Dedifferentiated amniotic fluid mesenchymal stem cell (primary cell): ENCODE data around the gene ASXL2.
"Not testable (repeated sequence)": the region's sequence is repeated elsewhere in the genome, so short reads cannot be mapped to it uniquely, and the experiment has no call there.

Source experiments
- DNase-seq: peaks from one replicate; pipeline ENCODE4 v3.0.0-alpha.2; 2016; ENCODE audit errors: extremely low spot score

The ASXL2 gene

DNA sequence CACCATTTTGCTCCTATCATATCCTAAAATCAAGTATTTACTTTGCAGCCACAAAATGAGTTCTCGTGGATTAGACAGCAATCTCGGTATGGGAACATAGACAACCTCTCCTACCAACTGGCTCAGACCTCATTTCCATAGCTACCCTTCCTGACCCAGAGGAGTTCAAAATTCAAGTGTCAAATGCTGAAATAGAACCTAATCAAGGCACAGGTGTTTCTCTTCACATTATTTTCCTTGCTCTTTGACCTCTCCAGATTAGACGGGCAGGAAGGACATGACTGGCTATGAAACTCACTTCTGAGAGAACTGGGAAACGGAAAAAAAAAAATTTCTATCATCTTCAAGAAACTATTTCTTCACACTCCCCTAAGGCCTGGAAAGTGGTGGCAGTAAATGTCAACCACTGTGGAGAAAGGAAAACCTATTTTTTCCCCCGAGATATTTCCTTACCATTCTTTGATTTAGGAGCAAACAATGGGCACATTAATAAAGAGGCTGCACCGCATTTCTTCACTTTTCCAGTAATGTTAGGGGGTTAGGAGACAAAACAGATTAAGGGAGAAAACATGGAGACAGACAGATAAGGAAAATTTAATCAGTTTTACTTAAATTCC lies 141.3 kb downstream of the ASXL2 start:
- DNase-seq = no peak

DNA sequence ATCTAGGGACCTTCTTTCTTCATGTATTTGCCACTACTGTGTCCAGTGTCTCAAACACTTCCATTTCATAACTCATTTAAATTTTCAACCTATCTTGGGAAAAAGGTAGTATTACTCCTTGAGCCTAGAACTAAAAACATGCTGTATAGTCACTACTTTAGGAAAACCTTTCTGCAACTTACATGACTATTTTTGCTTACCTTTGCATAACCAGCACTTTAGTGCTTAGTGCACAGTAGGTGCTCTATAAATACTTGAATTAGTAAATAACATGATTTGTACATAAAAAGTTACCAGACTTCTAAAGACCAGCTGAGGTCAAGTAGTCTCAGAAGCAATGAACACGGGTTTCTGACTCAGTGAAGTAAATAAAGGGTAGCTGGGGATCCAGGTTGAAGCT lies 142.5 kb downstream of the ASXL2 start:
- no peak for DNase-seq

DNA sequence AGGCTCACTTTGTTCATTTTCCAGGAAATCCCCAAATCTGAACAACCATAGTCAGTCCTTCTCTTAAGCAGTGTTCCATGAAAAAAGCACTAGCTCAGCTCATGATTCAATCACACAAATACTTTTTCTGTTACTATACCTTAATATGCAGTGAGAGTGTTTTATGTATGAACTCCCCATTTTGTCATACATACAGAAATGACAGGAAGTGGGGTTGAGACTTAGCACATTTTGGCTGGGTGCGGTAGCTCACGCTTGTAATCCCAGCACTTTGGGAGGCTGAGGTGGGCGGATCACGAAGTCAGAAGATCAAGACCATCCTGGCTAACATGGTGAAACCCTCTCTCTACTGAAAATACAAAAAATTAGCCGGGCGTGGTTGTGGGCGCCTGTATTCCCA lies 149.7 kb downstream of the ASXL2 start:
- no peak for DNase-seq

DNA sequence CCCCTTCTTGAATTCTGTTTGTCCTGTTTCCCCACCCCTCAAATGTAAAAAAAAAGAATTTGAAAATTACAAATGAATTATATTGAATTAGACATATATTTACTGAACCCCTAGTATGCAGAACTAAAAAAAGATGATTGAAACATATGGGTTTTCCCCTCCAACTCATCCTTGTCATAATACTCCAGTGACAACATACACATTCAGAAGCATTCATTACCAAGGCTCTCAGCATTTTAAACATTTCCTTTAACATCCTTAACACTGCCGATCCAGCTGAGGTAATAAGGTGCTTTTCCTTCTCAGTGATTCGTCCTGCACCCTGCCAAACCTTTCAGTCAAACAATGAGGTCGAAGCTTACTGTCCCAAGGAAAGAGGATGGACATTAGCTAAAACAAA lies 151.8 kb downstream of the ASXL2 start:
- no peak for DNase-seq

DNA sequence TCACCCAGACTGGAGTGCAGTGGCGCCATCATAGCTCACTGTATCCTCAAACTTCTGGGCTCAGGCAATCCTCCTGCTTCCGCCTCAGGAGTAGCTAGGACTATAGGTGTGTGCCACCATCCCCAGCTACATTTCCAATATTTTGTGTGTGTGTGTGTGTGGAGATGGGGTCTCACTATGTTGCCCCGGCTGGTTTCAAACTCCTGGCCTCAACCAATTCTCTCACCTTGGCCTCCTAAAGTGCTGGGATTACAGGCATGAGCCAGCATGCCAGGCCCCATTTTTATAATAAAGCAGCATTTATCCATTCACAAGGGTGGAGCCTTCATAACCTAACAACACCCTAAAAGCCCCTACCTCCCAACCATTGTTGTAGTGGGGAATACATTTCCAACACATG lies 152.4 kb downstream of the ASXL2 start:
- no peak for DNase-seq

DNA sequence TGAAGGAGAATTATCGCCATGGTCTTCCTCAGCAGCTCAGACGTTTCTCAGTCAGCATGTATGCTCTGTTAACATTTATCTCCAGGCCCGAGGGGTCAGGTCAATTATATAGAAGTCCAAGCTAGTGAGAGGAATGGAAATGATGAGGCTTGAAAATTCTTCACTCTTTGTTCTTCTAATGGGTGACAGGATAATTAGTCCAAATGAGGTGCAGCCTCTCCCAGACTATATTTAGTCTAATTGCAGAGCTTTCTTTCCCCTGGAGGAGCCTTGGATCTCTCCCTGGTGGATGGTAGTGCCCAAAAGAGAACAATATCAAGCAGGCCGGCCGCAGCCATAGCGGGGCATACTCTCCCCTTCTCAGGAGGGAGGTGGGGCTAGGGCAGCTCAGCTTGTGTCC lies 153.5 kb downstream of the ASXL2 start:
- no peak for DNase-seq

DNA sequence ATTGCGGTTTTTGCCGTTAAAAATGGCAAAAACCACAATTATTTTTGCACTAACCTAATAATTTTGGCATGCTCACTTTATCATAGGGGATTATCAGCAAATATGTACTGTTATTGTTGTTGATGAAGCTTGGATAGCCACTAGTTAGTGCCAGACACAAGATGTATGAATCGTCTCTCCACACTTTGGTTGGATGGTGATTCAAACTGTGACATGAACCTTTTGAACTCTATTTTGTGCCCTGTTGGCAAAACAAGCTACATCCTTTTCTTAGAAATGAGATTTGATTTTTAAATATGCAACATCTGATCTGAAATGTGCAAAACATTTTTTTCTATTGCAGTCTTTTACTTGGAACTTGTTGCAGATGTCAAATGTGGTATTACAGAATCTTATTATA lies 156.1 kb downstream of the ASXL2 start:
- DNase-seq = no peak

DNA sequence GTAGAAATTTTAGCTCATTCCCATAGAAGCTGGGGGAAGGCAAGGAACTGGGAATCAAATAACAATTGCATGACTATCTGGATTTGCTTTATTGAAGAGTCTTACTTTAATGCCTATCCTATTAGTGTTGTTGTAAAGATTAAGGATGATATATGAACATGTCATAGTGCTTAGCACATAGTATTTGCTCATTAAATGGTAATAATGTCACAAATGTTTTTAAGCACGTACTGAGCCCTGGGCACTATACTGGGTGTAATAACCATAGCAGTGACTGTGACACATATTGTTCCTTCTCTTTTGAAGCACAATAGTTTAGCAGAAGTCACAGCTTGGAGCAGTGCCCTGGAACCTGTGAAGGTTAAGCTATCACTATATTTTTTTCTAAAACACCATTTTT lies 157.7 kb downstream of the ASXL2 start:
- no peak for DNase-seq

DNA sequence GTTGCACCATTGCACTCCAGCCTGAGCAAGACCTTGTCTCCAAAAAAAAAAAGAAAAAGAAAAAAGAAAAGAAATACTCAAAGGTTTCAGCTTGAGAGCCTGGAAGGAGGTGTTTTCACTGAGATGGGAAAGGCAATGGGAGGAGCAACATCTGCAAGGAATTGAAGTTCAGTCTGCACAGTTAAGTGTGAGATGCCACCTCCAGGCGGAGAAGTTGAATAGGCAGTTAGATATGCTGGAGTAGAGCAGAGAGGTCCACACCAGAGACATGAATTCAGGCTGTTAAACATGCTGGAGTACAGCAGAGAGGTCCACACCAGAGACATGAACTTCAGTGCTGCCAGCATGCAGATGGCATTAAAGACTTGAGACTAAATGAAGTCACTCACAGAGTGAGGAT lies 163.5 kb downstream of the ASXL2 start:
- DNase-seq = no peak

DNA sequence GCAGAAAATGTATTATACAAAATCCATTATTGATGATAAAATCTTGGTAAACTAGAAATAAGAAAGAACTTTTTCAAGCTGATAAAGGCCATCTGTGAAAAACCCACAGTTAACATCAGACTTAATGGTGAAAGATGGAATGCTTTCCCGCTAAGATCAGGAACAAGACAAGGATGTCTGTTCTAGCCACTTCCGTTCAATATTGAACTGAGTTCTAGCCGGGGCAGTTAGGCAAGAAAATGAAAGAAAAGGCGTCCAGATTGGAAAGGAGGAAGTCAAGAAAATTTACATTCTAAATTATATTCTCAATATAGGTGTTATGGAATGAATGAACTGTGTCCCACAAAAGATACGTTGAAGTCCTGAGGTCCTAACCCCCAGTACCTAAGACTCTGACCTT lies 165.8 kb downstream of the ASXL2 start:
- DNase-seq = no peak

DNA sequence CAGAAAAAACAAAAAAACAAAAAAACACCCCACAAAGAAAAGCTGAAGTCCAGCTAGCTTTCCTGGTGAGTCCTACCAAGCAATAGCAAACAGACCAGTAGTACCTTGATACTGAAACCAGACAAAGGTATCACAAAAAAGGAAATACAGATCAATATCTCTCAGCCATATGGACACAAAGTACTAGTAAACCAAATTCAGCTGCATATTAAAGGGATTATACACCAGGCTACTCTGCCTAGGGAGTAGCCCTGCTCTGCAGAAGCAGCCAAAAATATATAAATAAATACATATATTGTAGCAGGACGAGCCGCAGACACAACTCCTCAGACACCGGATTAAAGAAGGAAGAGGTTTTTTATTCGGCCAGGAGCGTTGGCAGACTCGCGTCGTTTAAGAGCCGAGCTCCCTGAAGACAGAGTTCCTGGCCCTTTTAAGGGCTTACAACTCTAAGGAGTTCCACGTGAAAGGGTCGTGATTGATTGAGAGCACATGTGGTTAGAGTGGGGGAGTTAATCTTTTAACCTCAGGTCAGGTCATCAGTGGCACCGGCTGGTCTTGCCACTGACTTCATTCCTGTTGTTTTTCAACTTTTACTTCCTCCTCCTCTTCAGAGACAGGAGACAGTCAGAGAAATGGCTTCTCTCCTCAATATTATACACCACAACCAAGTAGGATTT lies 166.5 kb downstream of the ASXL2 start:
- no peak for DNase-seq

DNA sequence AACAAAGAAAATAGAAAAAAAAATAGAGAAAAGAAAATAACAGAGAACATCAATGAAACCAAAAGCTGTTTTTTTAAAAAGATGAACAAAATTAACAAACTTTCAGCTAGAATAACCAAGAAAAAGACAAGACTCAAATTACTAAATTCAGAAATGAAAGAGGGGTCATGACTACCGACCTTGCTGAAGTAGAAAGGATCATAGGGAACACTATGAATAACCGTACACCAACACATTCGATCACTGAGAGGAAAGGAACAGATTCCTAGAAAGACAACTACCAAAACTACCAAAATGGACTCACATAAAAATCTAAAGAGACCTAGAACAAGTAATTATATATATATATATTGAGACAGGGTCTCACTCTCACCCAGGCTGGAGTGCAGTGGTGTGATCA lies 167.5 kb downstream of the ASXL2 start:
- DNase-seq = no peak

DNA sequence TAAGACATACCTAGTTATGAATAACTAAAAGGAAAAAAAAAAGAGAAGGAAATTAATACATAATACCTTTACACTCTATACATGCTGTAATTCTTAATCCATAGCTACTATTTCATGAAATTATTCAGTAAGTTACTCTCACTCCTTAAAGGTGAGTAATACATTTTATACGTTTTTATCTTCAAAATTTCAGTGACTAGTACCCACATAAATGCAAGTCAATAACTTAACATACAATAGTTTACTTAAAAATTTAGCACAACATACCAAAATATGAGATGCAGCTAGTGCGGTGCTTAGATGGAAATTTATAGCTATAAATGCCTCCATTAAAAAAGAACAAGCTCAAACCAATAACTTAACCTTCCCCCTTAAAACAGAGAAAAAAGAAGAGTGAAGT lies 168.9 kb downstream of the ASXL2 start:
- DNase-seq = no peak

DNA sequence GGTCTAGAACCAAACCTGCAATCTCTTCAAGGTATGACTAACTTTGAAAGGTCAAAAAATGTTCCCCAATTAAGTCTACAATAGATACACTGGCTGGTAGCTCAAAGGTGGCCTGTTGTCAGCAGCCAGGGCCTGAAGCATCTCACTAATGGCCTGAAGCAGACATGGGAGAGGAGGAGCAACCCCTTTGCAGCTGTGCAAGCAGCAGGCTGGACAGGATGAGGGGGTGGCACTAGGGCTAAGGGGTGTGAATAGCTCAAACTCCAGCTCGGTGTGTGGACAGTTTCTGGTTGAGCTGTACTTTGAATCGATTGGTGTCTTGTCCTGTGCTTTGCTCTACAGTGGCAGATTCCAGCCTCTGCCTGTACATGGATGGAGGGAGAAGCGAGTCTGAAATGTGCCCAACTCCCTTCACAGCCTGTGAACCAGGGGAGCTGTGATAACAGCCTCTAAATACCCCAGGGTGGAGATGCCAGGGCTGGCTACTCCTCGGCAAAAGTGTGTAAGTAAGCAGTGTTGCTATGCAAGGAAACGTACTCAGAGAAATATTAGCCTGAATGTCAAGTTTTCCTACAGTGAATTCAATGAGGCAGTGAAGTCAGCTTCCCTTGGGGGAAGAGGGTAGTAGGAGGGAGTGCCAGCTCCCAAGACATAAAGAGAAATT lies 170.2 kb downstream of the ASXL2 start:
- DNase-seq = no peak

DNA sequence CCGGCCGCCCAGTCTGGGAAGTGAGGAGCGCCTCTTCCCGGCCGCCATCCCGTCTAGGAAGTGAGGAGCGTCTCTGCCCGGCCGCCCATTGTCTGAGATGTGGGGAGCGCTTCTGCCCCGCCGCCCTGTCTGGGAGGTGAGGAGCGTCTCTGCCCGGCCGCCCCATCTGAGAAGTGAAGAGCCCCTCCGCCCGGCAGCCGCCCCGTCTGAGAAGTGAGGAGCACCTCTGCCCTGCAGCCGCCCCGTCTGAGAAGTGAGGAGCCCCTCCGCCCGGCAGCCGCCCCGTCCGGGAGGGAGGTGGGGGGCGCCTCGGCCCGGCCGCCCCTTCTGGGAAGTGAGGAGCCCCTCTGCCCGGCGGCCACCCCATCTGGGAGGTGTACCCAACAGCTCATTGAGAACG lies 172.7 kb downstream of the ASXL2 start:
- DNase-seq = not testable (repeated sequence)

DNA sequence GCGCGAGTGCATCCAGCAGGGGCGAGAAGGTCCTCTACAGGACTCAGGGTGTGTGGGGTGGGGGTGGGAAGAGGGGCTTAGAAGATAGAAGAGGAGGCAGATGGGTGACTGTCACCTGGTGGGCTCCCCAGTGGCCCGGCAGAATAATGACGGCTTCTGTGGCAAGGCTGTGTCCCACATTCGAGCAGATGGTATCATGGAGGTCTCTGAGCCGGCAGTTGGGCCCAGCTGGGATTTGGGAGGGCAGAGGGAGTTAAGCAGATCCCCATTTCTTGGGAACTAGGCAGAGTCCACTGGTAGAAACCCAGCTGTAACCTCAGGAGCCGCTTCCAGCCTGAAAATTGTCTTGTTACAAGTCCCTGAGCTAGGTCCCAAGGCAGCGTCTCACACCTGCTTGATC lies 176.5 kb downstream of the ASXL2 start:
- no peak for DNase-seq

DNA sequence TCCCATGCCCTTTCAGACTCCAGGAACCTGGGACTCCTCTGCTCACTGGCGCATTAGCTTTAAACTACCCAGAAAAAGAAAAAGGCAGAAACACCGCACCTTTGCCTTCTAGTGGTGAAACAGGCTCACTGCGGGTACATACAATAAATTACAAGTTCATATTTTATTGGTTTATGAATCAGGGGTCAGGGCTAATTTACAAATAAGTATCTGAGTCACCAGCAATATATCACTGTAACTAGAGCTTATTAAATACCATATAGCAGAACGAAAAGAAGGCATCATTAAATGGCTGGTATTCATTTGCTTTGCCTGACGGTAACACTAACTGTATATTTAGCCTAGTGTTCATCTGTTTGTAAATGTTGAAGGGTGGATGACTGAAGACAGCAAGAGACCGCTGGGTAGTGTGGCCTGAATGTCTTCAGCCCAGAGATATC lies 178.0 kb downstream of the ASXL2 start:
- DNase-seq = peak; percentile 46

DNA sequence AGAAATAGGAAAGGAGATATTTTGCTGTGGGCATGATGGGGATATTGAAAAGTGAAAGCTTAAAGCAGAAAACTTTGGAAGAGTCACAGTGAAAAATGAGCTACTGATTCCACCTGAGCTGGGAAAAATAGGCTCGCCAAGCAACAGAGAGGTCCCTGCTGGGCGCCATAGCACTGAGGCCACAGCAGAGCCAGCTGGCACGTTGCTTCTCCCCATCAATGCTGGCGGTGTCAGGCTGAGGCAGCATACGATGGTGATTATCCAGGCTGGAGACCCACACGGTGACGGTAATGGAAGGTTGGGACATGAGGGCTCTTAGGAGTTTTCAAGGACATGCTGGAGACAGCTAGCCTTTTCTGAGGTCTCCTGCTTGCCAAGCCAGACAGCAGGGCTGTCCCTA lies 179.1 kb downstream of the ASXL2 start:
- DNase-seq = no peak

DNA sequence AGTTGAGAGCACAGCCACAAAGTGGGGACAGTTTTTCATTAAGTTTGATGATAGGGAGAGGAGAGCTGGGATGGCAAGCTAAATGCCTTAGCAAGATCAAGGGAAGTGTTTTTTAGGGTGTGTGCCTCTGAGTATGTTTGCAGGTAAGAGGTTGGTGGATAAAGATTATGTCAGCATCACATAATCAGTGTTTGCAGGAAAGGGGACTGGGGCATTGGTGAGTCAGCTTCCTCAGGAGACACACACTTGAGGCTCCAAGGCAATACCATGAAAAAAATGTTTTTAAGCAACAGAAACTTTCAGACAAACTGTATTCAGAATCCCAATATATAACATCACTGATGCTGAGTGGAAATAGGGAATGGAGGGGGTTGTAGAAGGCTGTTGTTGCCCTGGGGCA lies 179.5 kb downstream of the ASXL2 start:
- DNase-seq = no peak

DNA sequence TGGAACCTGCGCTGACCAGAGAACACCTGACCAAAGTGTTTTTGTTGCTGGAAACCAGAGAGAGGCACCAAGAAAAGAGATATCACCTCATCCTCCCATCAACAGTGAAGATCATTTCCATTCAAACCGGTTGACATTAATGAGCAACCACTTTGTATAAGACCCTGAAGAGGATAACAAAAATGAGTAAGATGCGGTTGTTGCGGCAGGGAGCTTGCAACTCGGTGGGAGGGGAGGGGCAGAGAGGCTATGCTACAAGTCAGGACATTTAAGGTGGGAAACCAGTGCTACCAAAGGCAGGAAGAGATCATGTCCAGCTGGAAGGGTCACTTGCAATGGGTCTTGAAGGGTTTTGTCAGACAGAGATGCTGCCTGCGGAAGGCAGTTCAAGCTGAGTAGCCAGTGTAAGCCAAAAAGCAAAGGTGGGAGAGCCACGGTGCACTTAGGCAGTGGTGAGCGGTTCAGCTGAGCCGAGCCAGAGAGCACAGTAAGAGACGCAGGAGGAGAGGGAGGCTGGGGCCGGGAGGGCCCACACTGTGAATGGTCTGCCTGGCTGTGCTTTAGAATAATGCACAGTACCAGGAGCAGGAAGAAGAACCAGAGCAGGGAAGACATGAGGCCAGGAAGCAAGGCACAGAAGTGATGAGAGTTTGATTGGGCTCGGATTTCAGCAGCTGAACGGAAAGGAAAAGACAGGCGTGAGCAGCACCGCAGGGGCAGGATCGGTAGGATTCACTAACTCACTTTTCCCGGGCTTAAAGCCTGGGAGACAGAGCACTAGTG lies 180.5 kb downstream of the ASXL2 start:
- DNase-seq = no peak

DNA sequence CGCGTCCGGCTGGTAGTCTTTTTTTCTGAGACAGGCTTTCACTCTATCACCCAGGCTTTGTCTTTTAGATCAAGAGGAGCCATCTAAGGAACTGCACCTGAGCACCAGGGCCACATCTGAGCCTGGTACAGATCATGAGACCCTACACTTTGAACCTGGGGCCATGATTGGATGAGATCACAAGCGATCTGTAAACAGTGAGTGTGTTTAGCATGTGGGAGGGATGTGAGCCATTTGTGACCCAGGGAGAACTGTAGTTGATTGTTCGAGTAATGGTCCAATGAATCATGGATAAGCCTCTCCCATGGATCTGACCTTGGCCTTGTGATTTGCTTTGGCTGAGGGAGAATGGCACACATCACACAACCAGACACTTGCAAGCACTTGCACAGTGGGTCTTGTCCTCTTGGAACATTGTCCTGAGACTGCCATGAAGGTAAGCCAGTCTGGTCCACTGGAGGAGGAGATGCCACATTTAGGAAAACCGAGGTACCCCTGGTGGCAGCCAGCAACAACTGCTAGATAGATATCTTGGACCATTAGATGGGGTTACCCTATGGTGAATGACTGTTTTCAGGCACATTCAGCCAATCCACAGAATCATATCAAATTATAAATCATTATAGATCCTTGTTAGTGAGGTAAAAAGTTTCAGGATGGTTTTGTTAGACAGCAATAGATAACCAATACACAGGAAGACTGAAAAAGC lies 185.4 kb downstream of the ASXL2 start:
- DNase-seq = no peak

DNA sequence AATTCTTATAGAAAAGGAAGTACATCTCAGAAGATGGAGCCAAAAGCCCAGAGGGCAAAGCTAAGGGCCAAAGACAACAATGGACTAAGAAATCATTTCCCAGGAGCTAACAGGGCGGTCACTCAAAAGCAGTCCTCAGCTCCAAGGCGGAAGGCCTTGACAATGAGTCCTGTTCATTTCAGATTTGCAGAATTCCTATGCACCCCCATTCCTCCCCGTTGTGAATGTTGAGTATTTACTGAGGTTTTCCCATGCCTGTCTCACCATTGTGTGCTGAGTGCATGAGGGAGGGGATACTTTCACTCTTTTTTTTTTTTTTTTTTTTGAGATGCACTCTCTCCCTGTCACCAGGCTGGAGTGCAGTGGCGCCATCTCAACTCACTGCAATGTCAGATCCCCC lies 186.1 kb downstream of the ASXL2 start:
- no peak for DNase-seq
